Right hindlimb (tissue), 1 donor: ENCODE results near the gene KMT5C.

Source experiments
- DNase-seq: peaks from one replicate; pipeline ENCODE4 v3.0.0-alpha.2; 2018

Gene KMT5C

GRCh38 chr19:55389386-55390317 is 50.0 kb downstream of the KMT5C start:
- DNase-seq = peak; percentile 15

GRCh38 chr19:55390461-55390880 is 50.8 kb downstream of the KMT5C start:
- DNase-seq = peak; percentile 18

- DNase-seq = peak; percentile 22
Observed at GRCh38 chr19:55391191-55391670, 51.6 kb downstream of the KMT5C start.

- DNase-seq = peak; percentile 6
Observed at GRCh38 chr19:55391702-55392615, 52.3 kb downstream of the KMT5C start.

- peak; percentile 10 for DNase-seq
Observed at GRCh38 chr19:55392820-55393761, 53.4 kb downstream of the KMT5C start.
